Kidney epithelial cell (primary cell): ENCODE measurements around the gene SMAD7. TPM values are rescaled to one million over a fixed set of nuclear protein-coding genes. Genes with fewer than 3 reads are reported as not detected.

Experiments used
- DNase-seq: peaks from one replicate; pipeline ENCODE4 v3.0.0-alpha.2; 2010; ENCODE audit warnings: low read depth
- H3K27me3 ChIP-seq: 2 replicates; pipeline ENCODE4 v1.6.0; 2011; ENCODE audit warnings: low read length; ENCODE audit not compliant: control insufficient read depth, insufficient read depth
- H3K36me3 ChIP-seq: 2 replicates; pipeline ENCODE4 v1.5.1; 2011; ENCODE audit warnings: low read length; ENCODE audit not compliant: control insufficient read depth, insufficient read depth
- H3K4me3 ChIP-seq: 2 replicates; pipeline ENCODE4 v1.5.1; 2011; ENCODE audit warnings: low read depth, mild to moderate bottlenecking, control low read depth, low read length
- CTCF ChIP-seq: IDR thresholded peaks from 2 replicates; pipeline ENCODE4 v1.5.1; 2011; ENCODE audit warnings: mild to moderate bottlenecking, moderate library complexity, low read length, control low read depth, inconsistent platforms; ENCODE audit not compliant: insufficient read depth, poor library complexity, severe bottlenecking
- total RNA-seq: library from RNA; depleted of rRNA; stranded (reverse); fragments of >200 nt; gene quantifications from 2 replicates; pipeline ENCODE4 v1.2.3, GENCODE V29; 2015

Gene SMAD7
- total RNA-seq, 1 donor from 2014 or later: 54.3 TPM

GRCh38 chr18:48935433-48935774, 15.4 kb downstream of the SMAD7 start:
- Histone ChIP-seq H3K36me3 (peaks cover 7% of the 10 kb centered on the region), H3K4me3 (no peak overlapping the region)
- no peak for TF ChIP-seq CTCF

GRCh38 chr18:48934723-48935432, 15.9 kb downstream of the SMAD7 start:
- TF ChIP-seq CTCF: no peak
- no peak for DNase-seq
- Histone ChIP-seq H3K36me3 (peaks cover 7% of the 10 kb centered on the region), H3K27me3 (no peaks in the 10 kb centered on the region), H3K4me3 (no peak overlapping the region)

More at GRCh38 chr18:48935433-48935774, 15.4 kb downstream of the SMAD7 start:
- no peak for DNase-seq
- H3K27me3 ChIP-seq: no peaks in the 10 kb centered on the region

- Histone ChIP-seq H3K4me3 (no peak overlapping the region), H3K27me3 (no peaks in the 10 kb centered on the region), H3K36me3 (peaks cover 7% of the 10 kb centered on the region)
- no peak for DNase-seq
- TF ChIP-seq CTCF: no peak
These were observed 16.4 kb downstream of the SMAD7 start for GRCh38 chr18:48934415-48934722.

GRCh38 chr18:48933578-48934414, 17.0 kb downstream of the SMAD7 start:
- Histone ChIP-seq H3K36me3 (peaks cover 6% of the 10 kb centered on the region), H3K4me3 (no peak overlapping the region), H3K27me3 (no peaks in the 10 kb centered on the region)
- no peak for TF ChIP-seq CTCF
- no peak for DNase-seq

GRCh38 chr18:48932822-48933510, 17.8 kb downstream of the SMAD7 start:
- DNase-seq: no peak

More at GRCh38 chr18:48932822-48933510, 17.8 kb downstream of the SMAD7 start:
- H3K4me3 ChIP-seq: no peak overlapping the region
- TF ChIP-seq CTCF: no peak
- H3K27me3 ChIP-seq: no peaks in the 10 kb centered on the region
- H3K36me3 ChIP-seq: peaks cover 3% of the 10 kb centered on the region
